GM18868 (cell line): ENCODE data around the gene ME1.
"Not testable (repeated sequence)": the region's sequence is repeated elsewhere in the genome, so short reads cannot be mapped to it uniquely, and the experiment has no call there.

Source experiments
- ATAC-seq: cut with Tn5 transposase; IDR thresholded peaks from one replicate; pipeline ENCODE4 v1.9.1; 2021; ENCODE audit warnings: mild to moderate bottlenecking, moderate library complexity; ENCODE audit not compliant: unreplicated experiment

ME1 gene

DNA sequence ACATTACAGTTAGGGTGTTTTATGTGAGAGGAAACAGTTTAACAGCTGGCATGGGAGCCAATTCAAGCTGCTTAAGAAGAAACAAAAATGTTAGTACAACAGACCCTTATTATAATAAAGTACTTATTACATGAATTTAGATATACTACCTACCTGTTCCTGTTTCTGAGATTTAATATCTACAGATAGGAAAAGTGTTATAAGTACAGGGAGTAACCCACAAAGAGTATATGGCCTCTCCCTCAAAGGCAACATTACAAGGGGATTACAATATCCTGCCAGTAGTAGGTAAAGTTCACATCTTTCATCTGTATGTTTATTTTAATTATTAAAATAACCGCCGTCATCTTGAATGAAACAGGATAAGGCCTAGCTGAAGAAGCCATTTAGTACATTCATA is 1.8 kb upstream of the ME1 start:
- ATAC-seq, result no peak

DNA sequence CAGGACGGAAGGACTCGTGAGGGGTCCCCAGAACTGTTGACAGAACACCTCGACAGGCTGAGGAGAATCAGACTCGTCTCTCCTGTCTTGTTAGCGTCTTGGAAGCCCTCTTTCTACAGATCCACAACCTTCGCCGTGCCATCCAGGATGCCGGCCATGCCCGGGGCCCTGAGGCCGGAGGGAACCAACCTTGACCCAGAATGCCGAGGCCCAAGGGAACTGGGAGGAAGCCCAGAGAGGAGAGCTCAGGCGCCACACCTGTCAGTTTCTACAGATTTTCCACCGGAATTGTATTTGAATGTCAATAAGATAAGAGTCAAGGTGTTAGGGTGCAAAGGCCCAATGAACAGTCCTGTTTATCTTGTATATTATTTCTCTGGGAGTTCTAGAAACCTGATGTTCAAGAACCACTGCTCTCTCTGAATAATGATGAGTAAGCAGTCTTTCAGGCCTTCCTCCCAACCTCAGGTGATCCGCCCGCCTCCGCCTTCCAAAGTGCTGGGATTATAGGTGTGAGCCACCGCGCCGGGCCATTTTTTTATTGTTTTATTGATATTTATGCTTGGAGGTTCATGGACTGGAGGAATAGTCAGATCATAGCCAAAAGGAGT is 799 bp upstream of the ME1 start:
- no peak for ATAC-seq

DNA sequence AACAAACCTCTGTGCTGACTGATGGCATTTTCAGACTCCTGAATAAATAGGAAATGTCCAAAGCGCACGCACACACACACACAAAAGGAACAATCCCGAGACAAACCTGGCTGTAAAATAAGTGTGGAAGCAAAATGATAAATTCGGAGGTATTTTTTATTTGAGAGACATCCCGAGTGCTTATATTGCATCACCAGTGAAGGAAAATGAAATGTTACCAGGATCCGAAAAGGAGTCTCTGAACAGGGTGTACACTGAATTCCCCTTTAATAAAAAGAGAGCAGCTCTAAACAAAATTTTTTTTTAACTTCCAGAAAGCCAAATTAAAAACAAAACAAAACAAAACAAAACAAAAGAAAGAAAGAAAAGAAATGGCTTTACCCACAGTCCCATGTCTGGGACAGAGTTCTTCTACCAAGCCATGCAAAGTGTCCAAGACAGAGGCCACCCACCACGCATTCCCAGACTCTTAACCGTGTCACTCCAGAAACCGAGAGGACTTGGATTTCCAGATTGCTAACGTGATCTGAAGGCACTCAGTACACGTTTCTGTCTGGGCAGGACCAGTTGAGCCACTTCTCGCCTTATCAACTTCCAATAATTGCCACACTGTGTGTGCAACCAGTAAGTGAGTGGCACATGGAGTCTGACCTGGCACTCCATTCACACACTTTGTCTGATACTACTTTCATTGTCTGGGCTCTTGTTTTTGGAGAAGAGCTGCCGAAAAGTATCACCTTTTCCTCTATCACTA is 817 bp downstream of the ME1 start:
- ATAC-seq, result no peak

DNA sequence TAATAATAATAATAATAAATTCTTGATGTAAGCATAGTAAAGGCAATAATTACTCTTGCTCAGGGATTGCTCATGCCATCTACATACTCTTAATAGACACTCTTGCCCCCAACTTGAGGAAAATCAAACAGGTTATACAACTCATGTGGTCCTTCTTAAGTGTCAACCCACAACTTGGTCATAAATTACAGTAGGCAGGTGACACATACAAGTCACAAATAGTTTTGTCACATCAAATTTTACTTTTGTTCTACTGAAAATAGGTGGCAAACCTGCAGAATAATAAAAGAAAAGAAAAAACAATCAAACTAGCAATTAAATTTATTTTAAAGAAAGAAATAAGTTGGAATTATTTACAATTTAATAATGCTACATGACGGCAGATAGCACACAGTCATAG is 1.6 kb downstream of the ME1 start:
- ATAC-seq, result no peak

DNA sequence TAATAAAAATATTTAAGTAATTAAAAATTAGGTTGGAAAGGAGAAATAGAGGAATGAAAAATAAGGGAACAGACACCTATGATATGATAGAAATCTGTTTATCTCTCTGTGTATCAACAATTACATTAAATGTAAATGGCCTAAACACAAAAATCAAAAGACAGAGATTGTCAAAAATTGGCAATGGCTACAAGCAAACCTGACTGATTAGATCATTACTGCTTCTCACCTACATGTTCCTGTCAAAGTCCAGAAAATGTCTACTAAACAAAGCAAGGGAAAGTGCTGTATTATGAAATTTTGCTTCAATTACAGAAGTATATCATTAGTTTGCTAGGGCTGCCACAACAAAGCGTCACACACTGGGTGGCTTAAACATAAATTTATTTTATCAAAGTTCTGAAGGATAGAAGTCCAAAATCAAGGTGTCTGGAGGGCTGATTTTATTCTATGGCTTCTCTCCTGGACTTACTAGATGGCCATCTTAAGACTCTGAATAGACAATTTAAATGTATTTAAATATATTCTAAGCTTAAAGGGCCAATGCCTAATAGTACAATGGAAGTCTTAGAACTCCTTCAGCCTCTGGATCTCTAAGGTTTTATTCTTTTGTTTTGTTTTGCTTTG is 6.3 kb downstream of the ME1 start:
- no peak for ATAC-seq

DNA sequence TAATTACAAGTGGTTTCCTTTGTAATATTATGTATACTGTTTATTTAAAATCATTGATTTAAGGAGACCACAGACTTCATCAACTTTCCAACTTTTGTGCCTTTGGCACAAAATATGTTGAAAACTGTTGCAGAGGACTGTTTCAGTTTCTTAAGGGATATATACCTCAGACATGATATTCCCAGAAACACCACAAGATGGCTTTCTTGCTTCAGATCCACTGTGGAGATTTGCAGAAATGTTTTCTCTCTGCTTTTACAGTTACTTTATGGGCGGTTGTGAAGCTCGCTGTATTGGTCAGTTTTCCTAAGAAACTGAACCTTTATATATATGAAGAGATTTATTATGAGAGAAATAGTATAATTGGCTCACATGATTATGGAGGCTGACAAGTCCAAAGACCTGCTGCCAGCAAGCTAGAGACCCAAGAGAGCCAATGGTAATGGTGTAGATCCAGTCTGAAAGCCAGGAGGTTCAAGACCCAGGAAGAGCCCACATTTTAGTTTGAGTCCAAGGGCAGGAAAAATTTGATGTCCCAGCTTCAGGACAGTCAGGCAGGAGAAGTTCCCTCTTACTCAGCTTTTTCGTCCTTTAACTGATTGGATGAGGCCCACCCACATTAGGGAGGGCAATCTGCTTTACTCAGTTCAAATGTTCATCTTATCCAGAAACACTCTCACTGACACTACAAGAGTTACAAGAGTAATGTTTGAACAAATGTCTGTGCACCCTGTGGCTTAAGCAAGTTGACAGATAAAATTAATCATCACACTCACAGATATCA is 12.8 kb downstream of the ME1 start:
- ATAC-seq, result peak; percentile 81

DNA sequence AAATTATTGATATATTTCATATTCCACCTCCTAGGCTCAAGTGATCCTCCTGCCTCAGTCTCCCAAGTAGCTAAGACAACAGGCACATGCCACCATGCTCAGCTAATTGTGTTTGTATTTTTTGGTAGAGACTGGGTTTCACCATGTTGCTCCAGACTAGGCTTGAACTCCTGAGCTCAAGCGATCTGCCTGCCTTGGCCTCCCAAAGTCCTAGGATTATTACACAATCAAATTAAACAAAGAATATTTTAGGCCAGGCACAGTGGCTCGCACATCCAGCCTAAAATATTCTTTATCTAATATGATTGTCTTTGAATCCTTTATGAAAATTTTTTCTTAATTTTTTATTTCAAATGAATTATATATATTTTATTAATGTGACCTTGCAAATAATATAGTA is 17.8 kb downstream of the ME1 start:
- no peak for ATAC-seq

DNA sequence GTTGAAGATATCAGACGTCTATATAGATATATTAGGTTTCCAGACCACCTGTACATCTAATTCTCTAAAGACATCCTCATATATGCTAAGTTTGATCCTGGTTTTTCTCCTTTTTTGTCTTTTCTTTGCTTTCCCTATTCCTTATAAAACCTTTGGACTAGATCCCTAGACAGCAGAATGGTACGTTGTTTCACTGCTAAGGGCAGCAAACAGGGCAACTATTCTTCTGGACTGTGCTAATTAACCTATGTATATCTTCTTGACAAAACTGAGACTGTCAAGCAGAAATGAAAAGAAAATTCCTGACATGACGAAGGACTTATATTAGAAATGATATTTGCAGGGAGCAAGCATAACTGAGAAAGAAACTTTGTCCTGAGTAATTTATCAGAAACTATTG is 19.1 kb downstream of the ME1 start:
- no peak for ATAC-seq

DNA sequence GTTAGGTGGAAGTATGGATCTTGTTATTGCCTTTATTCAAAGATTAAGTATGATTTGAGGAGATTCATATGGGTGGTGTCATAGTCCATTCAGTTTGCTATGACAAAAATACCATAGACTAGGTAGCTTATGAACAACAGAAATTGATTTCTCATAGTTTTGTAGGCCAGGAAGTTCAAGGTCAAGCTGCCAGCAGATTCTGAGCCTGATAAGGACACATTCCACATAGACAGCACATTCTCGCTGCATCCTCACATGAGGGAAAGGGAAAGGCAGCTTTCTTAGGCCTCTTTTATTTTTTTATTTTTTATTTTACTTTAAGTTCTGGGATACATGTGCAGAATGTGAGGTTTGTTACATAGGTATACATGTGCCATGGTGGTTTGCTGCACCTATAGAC is 27.7 kb downstream of the ME1 start:
- no peak for ATAC-seq

DNA sequence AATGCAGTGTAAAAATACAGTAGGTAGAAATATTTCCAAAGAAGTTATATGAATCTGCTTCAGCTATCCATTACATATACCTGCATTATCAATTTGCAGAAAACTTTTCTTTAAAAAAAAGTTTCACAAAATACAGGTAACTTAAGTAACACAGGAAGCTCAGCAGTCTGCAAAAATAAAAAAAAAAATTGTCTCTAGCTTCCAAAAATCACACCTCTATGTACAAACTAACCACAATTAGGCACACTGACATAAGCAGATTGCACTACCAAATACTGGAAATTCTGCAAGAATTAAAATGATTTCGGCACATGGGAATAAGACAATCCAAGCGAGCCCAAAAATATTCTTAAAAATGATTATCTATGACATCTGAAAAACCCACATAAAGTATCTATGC is 41.2 kb downstream of the ME1 start:
- ATAC-seq, result no peak

DNA sequence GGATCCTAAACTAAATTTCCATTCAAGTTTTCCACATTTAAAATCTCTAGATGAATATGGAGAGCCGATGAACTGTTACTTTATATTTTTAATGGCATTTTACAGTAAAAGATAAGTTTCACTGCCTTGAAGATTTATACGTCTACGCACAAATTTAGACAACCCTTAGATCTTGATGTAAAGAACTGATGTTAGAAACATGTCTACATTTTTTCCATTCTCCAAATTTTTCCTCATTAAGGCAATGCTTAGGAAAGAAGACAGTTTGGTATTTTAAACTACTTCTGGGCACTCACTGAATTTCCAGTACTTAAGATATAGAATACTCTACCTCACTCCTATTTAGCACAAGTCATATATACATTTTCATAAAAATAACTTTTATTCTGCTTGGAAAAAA is 45.4 kb downstream of the ME1 start:
- ATAC-seq, result no peak

DNA sequence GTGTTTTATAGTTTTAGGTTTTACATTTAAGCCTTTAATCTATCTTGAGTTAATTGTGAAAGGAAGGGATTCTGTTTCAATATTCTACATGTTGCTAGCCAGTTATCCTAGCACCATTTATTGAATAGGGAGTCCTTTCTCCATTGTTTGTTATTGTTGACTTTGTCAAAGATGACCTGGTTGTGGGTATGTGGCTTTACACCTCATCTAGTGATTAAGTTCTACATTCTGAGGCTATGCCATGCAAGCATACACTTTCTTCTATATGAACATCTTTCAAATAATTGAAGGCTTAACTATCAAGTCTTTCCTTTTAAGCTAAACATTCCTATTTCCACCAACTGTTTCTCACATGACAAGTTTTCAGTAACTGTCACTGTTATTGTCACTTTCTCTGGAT is 46.1 kb downstream of the ME1 start:
- no peak for ATAC-seq

DNA sequence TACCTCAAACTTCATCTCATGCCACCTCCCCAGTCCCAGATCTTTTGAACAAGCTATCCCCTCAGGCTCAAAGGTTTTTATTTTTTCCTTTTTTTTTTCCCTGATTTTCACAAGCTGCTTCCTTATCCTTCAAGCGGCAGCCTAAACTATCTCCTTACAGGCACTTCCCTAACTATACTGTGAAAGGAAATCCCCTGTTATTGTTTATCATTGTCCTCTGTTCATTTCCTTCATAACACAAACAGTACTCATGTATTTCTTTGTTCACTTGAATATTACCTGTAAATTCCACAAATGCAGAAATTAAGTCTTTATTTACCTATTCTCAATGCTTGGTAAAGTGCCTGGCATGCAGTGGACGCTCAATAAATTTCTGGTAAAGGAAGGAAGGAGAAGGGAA is 48.9 kb downstream of the ME1 start:
- no peak for ATAC-seq

DNA sequence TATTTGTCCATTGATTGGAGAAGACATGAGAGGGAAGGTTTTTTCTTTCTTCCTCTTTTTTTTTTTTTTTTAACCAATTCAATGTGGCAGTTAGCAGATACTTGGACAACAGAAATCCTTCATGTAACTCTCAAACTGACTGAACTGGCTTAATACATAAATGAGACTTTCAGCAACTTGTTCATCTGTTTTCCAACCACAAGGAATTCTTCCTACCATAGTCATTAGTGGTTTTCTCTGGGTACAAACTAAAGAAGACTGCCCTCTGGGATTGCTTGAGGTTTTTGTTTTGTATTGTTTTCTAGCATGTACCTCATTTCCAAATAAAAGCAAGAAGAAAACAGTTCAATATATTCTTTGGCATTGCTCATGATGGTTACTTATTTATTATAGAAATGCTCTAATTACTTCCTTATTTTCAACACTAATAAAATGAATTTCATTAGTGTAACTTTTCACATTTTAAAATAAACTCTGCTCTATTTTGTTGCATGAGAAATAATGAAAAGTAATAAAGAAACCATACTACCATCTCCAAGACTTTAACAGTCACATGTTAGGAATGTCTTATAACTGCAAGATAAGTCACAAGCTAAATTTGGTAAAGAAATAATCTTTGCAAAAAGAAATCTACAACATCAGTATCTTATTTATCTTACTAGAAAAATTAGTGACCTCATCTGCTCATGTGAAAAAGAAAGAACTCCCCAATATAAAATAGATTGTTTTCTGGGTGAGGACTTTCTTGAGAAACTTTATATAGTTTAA is 52.0 kb downstream of the ME1 start:
- no peak for ATAC-seq

DNA sequence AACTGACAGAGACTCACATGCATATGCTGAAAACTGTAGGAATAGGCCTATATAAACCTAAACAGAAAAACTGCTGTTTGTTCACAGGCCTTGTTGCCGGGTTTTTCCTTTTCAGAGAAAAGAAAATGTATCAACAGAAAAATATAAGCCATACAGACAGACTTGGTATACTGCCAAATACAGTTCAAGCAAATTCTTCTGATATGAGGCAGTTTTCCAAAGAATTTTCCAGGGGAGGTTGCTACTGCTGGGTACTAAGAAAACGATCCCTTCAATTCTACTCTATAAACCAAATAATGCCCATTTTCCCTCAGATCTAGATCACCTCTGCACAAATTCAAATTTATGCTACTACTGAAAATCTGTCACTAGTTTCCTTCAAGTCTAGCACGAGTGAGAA is 59.4 kb downstream of the ME1 start:
- ATAC-seq, result no peak

DNA sequence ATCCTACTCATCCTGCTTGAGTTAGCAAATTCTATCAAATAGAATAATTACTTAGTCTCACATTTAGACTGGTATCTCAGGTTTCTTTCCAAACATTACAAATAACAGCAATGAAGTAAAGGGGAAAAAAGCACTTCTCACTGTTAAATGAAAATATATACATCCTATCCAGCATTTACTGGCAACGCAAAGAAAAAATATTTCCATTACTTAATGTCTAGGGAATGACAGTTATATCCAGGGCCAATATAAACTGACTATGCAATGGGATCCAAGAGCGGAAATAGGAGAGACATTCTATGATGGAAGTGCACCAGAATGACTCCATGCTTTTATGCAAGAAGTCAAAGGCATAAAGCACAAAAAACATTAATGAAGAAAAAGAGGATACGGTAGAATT is 60.3 kb downstream of the ME1 start:
- ATAC-seq, result no peak

DNA sequence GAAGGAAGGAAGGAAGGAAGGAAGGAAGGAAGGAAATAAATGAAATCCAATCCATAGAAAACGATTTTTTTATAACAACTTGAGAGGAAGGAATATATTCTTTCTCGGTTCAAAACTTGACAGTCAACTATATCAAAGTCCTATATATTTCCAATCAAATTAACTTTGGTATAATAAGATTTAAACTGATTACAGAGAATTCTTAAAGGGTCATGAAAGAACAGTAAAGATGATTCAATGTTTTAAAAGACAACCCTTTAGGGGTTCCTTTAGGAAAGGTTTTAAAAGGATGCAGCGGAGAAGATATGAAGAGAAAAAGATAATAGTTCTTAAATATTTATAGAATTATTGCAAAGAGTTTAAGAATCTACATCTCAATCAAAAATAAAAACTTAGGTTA is 61.2 kb downstream of the ME1 start:
- ATAC-seq, result no peak

DNA sequence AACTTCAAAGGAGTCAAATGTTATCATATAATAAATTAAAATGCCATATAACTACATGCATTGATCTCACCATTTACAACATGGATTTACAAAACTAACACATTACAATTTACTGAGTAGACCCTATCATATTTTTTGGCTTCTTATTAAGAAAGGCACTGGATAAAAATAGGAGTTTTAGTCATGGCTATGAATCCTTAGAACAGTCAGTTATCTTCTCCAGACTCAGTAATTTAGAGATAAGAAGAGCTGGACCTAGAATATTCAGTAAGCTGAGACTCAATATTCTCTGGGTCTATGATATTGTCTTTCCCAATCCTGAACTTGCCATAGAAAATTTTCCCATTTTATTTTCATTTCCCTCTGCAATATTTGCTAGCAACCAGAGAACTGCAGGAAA is 62.3 kb downstream of the ME1 start:
- ATAC-seq, result no peak

DNA sequence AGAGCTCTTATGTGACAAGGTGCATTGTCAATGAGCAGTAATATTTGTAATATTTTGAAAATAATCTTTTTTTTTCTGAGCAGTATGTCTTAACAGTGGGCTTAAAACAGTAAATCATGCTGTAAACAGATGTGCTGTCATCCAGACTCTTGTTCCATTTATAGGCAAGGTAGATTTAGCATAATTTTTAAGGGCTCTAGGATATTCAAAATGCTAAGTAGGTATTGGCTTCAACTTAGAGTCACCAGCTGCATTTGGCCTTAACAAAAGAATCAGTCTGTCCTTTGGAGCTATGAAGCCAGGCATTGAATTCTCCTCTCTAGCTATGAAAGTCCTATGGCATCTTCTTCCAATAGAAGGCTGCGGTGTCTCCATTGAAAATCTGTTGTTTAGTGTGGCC is 63.7 kb downstream of the ME1 start:
- ATAC-seq, result no peak

DNA sequence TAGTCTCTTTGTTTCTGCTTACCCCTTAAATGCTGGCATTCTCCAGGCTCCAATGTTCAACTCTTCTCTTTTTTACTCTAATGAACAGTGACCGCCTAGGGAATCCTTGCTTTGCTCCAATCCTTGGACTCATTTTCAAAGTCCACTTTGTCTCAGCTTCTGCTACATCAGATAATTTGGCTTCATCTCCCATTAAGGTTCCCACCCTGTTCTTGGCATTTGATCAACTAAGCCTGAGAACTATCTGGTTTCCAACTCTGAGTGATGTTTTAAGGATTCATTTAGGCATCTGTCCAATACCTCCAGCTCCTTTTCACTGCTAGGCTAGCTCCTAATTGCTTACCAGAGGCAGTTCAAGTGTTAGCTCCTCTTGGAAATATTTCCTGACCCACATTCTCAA is 64.9 kb downstream of the ME1 start:
- no peak for ATAC-seq

DNA sequence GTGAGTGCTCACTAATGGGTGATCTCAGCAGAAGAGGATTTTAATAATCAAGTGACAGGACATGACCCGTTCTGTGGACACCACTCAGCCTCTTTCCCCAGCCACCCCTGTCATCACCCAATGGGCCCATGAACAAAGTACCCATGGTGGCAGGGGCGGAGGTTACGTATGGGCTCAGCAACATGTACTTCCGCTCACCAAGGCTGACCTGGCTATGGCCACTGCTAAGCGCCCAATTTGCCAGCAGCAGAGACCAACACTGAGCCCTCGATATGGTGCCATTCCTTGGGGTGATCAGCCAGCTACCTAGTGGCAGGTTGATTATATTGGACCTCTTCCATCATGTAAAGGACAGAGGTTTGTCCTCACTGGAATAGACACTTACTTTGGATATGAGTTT is 68.5 kb downstream of the ME1 start:
- ATAC-seq, result not testable (repeated sequence)
